DND-41 (cell line): ENCODE results near the gene LPAR3.

Source experiments
- EZH2 ChIP-seq: IDR thresholded peaks from 3 replicates; pipeline ENCODE4 v1.6.1; 2012; ENCODE audit warnings: borderline replicate concordance, low read depth, mild to moderate bottlenecking, moderate library complexity, low read length, inconsistent platforms; ENCODE audit not compliant: severe bottlenecking
- TF ChIP-seq, protein P1 (sequence below): IDR thresholded peaks from 2 replicates; pipeline ENCODE4 v1.5.1; 2012; ENCODE audit warnings: borderline replicate concordance, low read length, moderate library complexity, mild to moderate bottlenecking; ENCODE audit not compliant: poor library complexity, severe bottlenecking; ENCODE audit errors: extremely low read depth

DNA sequence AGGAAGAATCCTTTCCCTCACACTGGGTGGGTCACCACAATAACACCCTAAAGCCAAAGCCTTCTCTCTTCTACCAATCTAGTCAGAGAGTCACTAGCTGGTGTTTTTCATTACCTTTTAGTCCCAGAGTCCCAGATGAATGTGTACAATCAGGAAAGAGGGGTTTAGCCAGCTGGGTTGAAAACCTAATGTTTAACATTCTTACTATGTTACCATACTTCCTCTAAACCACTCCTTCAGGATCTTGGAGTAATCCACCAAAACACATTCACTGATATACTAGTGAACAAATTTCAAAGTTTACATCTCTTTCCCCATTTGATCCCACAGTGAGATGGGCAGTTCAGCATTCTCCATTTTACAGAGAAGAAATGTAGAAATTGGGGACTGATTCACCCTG, 9.7 kb downstream of the LPAR3 start:
- TF ChIP-seq, protein P1, sequence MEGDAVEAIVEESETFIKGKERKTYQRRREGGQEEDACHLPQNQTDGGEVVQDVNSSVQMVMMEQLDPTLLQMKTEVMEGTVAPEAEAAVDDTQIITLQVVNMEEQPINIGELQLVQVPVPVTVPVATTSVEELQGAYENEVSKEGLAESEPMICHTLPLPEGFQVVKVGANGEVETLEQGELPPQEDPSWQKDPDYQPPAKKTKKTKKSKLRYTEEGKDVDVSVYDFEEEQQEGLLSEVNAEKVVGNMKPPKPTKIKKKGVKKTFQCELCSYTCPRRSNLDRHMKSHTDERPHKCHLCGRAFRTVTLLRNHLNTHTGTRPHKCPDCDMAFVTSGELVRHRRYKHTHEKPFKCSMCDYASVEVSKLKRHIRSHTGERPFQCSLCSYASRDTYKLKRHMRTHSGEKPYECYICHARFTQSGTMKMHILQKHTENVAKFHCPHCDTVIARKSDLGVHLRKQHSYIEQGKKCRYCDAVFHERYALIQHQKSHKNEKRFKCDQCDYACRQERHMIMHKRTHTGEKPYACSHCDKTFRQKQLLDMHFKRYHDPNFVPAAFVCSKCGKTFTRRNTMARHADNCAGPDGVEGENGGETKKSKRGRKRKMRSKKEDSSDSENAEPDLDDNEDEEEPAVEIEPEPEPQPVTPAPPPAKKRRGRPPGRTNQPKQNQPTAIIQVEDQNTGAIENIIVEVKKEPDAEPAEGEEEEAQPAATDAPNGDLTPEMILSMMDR = no peak
- no peak for TF ChIP-seq EZH2
